Measurements from ENCODE around the gene UPB1.
"Not testable (repeated sequence)": the region's sequence is repeated elsewhere in the genome, so short reads cannot be mapped to it uniquely, and the experiment has no call there.

GRCh38 chr22:24530968-24531367 lies 35.8 kb downstream of the UPB1 start:
- not testable (repeated sequence) for TF ChIP-seq FOXK2 (IDR thresholded peaks at IDR 0.05); CTCF (IDR thresholded peaks at IDR 0.05 in 2 of 3, conservative IDR thresholded peaks at IDR 0.05 in 1 of 3; ENCODE audit: control insufficient read depth in 2 of 3, extremely low read depth in 1 of 3, insufficient read depth in 1 of 3, low read depth in 3 of 3, low read length in 3 of 3); ATF7 (IDR thresholded peaks at IDR 0.05; ENCODE audit: low read depth); POLR2A (IDR thresholded peaks at IDR 0.05; ENCODE audit: low read depth, low read length); KDM1A (IDR thresholded peaks at IDR 0.05; ENCODE audit: borderline replicate concordance); SIN3A (IDR thresholded peaks at IDR 0.05; ENCODE audit: low read depth, low read length); ATF3 (IDR thresholded peaks at IDR 0.05; ENCODE audit: borderline replicate concordance, extremely low read depth, low read depth, low read length); SUZ12 (IDR thresholded peaks at IDR 0.05; ENCODE audit: unreplicated experiment); TAF1 (IDR thresholded peaks at IDR 0.05; ENCODE audit: borderline replicate concordance, low read depth, low read length); POLR2AphosphoS5 (IDR thresholded peaks at IDR 0.05; ENCODE audit: low read length); IKZF2 (IDR thresholded peaks at IDR 0.05)

Data from GM12878 (cell line).